Superior temporal gyrus (tissue), 1 donor: ENCODE measurements around the gene DAB2.
"Not testable (repeated sequence)": the region's sequence is repeated elsewhere in the genome, so short reads cannot be mapped to it uniquely, and the experiment has no call there.

Experiments
- DNase-seq: peaks from one replicate; pipeline ENCODE4 v3.0.0-alpha.2; 2016; ENCODE audit errors: extremely low spot score

The DAB2 gene

DNA sequence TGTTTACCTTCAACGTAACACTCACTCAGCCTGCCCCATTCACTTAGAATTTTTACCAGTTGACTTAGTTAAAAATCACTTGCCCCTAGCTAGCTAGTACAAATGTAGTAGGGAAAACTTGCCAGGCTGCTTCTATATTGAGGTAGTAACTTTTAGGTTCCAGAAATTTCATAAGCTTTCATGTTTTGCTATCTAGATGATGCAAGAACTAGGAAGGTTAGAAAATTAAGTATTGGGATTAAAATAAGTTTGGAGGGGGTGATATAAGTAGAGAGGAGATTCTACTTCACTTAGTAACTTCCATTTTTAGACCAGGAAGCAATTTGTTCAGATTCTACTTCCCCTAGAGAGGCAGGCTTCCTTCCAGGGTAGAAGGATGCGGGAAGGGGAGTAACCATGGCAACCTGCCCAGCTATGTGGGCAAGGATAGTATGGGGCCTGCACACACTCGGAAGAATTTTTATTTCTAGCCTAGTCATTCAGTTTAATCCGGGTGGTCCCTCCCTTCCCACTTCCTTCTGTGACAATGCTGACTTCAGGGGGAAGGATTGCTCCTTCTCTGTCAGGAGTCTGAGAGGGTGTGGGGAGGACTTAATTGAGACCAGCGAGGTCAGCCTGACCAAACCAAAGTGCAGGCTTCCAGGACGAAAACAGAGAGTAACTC lies 4.2 kb downstream of the DAB2 start:
- DNase-seq: no peak

DNA sequence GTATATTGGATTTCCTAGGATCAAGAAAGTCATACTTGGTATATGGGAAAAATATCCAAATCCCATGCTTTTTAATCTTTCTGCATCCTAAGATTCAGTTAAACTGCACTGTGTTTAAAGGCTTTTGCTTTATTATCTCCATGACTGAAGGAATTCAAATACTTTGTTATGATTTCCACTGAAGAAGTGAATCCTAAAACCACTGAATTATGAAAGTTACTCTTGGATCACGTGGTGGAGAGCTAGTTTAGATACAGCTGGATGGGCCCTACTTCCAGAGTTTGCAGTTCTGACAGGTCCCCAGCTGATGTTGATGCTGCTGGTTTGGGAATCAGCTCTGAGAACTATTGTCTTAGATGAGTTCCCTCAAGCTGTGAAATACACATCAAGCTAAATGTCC lies 5.0 kb downstream of the DAB2 start:
- no peak for DNase-seq

DNA sequence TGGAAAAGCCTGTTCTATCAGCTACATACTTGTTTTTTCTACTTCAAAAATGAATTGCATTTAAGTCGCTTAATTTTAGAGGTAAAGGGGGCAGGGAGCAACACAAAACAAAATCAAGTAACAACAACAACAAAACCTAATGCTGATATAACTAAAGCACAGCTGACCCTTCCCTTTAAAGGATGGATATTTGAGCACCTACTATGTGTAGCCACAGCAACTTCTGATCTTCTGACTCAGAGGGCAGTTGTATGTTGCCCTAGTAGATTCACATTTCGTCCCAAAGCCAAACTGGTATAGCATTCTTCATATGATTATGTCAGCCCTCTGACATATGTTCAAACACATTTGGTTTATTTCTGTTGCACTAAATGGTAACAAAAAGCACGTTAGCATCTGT lies 6.8 kb downstream of the DAB2 start:
- no peak for DNase-seq

DNA sequence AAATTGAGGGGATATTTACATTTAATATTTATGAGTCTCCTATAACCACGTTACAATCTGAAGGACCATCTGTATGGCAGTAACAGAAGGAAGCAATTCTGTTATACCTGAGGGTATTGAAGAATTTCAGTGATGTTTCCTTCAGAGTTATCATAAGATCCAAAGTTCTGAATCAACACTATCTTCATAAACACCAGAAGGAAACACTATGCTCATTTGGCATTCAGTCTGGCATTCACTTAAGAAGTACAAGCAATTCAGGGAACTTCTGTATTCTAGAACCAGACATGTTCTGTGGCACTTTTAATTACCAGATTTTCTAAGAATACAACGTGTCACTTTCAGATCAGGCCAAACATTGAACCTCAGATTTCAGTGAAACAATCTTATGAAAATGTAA lies 9.6 kb downstream of the DAB2 start:
- no peak for DNase-seq

DNA sequence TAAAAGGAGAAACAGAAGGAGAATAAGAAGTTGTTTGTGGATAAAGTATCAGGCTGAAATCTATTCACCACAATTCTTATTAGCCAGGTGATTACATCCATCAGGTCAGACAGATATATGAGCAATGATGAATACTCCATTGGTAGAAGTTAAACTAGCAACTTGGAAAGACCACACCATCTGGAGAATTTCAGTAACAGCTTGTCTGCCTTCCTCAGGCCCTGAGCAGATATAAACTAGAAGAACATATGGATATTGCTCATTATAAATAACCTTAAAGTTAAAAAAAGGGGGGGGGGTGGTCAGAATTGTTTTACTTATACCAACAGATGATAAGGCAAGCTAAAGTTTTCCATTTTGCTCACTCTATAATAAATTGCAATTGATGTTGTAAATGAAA lies 10.4 kb downstream of the DAB2 start:
- no peak for DNase-seq

DNA sequence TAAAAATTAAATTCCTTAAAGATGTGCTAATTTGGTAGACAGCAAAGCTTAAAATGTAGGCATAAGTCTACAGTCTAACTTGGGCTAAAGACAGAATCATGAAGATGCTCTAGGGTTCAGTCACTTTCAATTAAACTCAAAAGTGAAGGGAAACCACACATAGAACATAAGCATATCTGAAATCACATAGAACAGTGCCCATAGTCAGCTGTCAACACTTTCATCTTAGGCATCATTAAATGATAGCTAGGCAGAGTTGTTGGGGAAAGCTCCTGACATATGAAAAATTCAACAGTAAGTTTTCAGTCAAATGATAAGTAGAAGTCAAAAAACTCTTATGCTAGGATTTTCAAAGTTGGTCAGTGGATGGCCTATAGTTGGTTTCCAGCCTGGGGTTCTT lies 11.0 kb downstream of the DAB2 start:
- no peak for DNase-seq

DNA sequence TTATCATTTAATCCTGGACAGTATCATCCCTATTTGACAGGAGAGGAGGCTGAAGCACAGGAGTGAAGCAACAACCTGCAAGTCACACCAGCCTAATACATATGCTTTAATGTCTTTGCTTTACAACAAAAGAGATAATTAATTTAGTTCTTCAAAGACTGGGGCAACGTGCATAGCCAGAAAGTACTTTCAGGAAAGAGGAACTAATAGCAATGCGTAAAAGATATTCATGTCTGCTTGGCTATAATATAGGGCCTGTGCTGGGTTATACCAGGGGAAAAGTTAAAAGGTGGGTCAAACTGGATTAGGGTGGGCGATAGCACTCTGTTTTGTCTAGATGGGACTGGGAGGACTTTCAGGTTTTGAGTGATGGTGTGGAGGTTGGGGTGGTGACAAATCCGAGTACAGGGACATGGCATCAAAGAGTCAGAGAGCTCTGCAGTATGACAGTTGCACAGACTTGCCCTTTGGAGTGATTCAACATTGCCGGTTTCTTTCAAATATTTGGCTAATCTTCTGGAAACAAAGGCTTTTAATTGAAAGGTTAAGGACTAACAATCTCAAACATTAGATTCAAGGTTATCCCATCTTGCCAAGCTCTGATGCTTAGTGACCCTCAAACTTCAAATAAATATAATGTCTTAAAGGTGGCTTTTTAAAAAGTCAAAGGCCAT lies 11.9 kb downstream of the DAB2 start:
- no peak for DNase-seq

DNA sequence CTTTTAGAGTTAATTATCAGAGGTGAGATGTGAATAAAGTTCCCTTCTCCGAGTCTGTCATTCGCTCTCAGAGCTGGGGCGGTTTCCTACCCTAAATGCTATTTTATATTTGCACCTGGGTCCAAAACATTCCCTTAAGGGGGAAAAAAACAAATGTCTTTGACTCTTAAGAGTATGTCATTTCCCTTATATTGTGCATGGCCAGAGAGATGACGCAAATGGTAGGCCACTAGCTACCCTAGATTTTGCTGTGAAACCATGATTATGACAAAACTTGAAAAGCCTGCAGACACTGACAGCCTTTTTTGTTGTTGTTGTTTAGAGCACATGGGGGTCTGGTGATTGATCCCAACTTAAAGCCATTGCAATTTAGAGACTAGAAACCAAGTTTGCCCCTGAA lies 12.8 kb downstream of the DAB2 start:
- no peak for DNase-seq

DNA sequence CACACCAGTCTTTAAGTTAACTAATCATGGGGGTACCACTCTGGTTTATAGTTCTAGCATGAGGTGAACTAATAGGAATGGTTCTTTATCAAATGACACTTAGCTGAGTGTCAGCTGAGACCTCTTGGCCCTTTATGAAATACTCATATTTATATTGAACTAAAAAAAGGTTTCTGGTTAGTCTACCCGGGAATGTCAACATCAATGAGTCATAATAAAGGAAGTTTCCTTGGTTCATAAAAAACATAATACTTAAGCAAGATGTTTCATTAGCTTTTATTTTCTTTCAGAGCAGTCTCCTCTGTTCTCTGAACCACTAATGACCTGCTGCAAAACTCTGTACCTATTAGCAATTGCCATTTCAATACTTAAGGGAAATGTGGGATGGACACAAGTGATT lies 13.7 kb downstream of the DAB2 start:
- DNase-seq: no peak

DNA sequence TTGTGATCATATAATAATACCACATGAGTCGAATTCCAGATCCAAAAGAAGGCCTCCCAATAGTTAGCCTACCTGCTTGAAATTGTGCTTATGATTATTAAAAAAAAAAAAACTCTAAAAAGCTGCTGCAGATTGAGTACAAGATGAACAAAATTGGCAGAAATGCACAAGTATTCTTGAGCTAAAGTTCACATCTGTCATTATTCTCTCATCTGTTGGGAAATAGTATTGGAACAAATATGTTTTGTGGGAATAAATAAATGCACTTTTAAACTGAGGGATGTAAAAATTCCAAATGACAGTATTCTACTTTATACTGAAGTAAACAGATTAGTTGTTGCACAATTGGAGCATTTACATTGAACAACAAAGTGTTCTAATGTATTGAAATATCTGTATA lies 15.7 kb downstream of the DAB2 start:
- no peak for DNase-seq

DNA sequence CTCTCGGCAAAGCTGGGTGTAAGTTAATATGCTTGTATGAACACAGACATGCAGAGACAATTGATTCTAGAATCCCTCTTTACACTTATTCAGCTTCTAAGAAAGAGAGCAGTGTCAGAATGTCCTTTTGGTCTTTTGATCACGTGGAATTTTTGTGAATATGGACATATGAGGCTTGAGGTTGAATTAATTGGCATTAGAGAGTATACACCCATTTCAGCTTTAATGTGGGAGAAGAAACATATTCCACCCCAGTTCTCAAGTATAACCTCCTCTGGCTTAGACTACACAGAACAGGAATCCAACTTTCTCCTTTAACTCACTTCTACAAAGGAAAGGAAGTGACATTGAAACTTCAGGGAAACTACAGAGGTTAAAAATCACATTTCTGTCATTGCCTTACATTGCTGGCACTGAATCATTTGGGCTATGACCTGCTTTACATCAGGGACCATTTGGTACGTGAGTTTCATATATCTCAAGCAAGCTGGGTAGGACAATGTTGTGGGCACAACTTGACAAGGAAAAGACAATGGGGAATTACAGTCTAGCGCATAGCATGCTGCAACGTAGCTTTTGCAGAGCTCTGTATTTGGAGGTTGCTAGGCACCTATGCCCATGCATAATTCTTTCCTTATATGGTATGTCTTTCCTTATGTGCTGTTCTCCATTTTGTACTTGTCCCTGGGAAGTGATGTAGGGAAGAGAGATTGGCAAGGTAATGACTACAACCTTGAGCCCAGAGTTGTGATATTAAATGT lies 19.5 kb downstream of the DAB2 start:
- no peak for DNase-seq

DNA sequence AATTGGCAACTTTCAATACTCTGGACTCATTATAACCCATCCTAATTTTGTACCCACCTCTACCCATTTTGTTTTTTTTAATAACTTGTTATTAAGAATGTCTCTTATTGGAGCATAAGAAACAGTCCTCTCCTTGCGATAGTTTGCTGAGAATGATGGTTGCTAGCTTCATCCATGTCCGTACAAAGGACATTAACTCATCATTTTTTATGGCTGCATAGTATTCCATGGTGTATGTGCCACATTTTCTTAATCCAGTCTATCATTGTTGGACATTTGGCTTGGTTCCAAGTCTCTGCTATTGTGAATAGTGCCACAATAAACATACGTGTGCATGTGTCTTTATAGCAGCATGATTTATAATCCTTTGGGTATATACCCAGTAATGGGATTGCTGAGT lies 21.0 kb downstream of the DAB2 start:
- not testable (repeated sequence) for DNase-seq

DNA sequence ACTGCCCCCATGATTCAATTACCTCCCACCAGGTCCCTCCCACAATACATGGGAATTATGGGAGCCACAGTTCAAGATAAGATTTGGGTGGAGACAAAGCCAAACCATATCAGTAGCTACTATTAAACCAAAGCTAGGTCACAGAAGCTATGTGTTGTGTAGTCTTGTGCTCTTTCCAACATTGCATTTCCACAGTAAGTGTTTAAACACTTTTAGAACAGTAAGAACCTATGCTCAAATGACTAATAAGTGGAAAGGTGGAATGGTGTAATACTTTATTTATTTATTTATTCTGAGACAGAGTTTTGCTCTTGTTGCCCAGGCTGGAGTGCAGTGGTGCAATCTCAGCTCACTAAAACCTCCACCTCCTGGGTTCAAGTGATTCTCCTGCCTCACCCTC lies 22.6 kb downstream of the DAB2 start:
- DNase-seq: not testable (repeated sequence)

DNA sequence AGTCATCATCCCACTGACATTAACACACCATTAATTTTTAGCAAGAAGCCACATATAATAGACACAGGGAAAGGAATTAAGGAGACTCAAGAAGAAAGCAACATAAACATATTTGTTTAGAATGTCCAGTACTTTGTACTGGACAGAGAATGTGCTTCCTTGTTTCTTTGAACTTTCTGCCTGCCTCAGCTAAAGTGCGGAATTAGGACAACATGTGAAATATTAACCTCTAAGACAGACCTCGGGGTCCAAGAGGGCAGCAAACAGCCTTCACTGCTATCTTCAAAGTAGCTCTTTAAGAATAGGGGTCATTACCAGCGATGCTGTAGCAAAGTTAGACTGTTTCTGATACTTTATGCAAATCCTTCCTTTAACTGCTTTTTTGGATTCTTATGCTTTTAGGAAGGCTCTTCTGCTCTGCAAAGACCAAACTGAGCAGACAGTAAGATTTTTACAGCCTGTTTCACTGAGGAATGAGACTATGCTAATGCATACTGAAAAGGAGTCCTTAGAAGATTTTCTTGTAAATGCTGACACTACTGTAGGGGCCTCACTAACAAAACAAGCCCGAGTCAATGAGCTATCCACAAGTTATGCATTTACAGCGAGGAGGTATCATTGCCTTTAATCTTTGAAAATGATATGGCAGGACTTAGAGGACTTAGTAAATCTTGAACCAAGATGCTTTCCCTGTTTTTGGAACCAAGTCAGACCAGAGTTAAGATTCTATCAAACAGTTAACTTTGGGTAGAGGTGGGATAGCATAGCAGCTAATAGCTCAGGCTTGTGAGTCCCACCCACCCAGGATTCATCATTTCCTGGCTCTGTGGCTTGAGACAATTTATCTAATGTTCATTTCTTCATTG lies 23.8 kb downstream of the DAB2 start:
- no peak for DNase-seq

DNA sequence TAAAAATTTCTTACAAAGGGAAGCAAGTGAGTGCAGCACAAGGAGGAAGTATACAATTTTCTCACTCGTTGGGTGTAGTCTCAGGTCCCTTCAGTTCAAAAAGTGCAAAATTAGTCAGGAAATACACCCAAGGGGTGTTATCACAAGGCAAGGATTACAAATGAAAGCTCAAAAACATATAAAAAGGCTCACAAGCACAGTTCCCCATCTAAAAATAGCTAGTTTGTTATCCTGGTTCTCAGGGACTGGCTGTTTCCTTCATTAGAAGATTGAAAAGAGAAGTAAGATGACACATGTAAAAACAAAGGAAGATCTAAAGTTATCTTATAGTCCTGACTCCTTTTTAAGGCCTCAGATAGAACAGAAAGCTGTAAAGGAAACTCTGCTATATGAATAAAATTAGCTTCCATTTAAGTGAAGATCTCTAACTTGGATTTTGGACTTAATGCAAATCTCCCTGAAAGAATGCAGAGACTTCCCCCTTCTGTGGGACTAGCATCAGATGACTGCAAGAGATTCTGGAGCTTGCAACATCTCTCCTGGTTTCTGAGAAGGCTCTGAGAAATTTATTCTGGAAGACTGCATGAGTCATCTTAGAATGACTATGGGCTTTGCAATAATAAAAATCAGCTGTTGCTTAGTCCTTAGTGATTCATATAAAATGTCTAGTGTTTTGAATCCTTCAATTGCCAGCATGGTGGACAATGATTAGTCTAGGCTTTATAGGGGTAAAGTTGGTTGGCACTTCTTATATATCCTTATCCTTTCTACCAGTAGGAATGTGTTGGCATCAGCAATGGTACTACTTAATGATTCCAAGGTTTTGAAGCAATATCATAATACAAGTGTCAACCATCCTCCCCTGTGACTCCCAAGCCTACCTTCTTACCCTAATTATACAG lies 25.4 kb downstream of the DAB2 start:
- peak; percentile 62 for DNase-seq

DNA sequence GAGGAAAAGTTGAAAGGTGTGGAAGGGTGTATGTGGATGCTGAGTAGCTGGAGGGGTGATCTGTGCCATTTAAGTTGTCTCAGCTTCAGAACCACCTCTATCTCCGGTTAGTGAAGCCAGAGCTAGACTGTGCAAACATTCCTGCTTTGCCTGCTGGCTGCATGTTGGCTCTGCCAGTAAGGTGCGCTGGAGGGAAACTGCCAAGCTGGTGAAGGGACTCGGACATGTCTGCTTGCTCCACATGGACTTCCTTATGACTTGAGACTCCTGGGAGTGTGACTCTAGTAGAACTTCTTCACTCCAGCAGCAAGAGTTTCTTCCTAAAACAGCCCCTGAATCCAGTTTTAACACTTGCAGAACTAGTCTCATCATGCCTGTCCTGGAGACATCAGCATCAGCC lies 27.9 kb downstream of the DAB2 start:
- DNase-seq: no peak

DNA sequence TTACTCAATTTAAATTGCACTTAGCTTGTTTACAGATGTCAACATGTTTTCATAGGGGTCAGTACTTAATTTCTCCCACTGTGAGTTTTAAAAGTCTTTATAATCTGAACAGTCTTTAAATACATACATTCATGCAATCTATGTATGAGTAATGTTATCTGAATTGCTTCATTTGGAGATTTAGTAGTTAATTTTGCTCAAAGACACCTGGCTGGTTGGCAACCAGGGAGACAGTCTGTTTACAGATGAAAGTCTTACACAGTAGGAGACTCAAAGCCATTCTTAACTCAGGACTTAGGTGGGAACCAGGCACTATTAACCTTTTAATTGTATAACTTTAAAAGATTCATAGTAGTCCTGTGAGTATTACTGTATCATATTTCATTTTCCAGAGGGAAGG lies 29.3 kb downstream of the DAB2 start:
- no peak for DNase-seq

DNA sequence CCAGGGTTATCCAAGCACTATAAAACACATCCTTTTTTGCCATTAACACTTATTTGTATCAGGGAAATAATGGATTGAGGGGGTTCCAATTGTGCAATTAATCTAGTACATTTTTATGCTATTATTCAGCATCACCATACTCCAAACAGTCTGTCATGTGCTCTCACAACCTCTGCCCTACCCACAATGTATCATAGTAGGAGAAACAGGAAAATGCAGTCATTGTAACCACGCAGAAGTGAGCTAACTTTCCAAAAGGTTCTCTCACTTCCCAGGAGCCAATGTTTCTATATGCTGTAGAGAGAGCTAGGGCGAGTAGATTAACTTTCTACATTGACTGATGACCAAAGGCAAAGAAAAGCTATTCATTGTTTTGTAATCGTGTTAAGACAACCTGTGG lies 29.8 kb downstream of the DAB2 start:
- DNase-seq: no peak

DNA sequence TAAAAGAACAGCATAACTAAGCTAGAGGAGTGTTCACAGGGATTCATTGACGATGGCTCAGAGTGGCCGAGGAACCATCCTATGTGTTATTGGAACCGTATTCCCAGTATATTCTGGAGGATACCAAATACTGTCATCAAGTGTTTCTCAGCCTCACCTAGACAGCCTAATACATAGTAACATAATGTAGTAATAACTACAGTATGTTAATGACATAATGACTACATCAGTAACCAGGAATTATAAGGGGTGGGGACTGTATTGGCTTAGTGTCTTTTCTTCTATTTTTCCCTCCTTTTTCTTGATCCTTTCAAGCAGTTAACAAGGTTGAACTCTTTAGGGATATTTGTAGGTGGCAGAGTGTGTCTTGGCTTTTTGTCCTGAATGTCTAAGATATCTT lies 33.8 kb downstream of the DAB2 start:
- no peak for DNase-seq

DNA sequence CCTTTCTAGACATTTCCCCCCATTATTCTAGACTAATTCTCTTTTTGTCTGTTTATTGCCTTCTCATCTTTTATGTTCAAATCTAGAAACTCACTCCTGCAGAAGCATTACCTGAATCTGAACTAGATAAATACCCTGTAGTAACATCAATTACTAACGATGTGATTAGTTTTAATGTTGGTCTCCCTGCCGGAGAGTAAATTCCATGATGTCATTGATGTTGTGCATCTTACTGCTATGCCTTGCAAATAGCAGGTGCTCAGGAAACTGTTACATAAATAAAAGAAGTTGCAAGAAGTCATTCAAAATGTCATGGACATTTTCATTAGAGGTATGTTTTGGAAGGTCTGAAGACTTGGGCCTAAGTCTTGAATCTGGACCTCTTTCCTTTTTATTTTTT lies 37.5 kb downstream of the DAB2 start:
- DNase-seq: no peak

DNA sequence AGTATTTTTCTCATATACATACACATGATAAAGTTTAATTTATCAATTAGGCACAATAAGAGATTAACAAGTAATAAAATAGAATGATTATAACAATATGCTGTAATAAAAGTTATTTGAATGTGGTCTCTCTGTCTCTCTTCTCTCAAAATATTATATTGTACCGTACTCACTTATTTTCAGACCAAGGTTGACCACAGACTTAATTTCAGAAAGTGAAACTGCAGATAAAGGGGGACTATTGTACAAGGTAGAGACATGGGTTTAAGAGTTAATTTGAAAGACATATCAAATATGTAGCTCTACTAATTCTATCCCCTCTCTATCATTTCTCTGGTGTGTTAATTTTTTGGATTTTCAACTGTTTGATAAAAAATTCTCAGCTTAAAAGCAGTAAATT lies 40.5 kb downstream of the DAB2 start:
- DNase-seq: no peak
